Psoas muscle (tissue), 8 donors: ENCODE data around the gene CLK3. TPM values are rescaled to one million over a fixed set of nuclear protein-coding genes. Genes with fewer than 3 reads are reported as not detected.
A peak's percentile ranks its signal among the peaks of the same experiment; 100 is the strongest.

Experiments used
- ATAC-seq, 4 donors: fragments of 200-7000 bp; cut with Tn5 transposase; one replicate each; pipeline ENCODE4 v1.9.1; 2020; ENCODE audit warnings: moderate library complexity in 3 of 4, mild to moderate bottlenecking in 2 of 4
- DNase-seq, 2 donors: peaks; one replicate each; pipeline ENCODE4 v3.0.0-alpha.2; 2020
- H3K27ac ChIP-seq: fragments of 200-600 bp; one replicate; pipeline ENCODE4 v1.8.0; 2022
- H3K27me3 ChIP-seq, 3 donors: fragments of 200-600 bp in 1 of 3; one replicate each; pipeline versions ENCODE4 v1.6.1 to v1.8.0; 2013 to 2022; ENCODE audit warnings: low read length in 2 of 3, mild to moderate bottlenecking in 2 of 3, moderate library complexity in 1 of 3; ENCODE audit not compliant: insufficient read depth in 3 of 3
- H3K36me3 ChIP-seq, 2 donors: fragments of 200-600 bp in 1 of 2; one replicate each; pipeline versions ENCODE4 v1.6.1 to v1.8.0; 2013 to 2022; ENCODE audit warnings: low read depth in 1 of 2, mild to moderate bottlenecking in 1 of 2, moderate library complexity in 1 of 2; ENCODE audit not compliant: insufficient read depth in 1 of 2
- H3K4me1 ChIP-seq: fragments of 200-600 bp; one replicate; pipeline ENCODE4 v1.8.0; 2022
- H3K4me3 ChIP-seq: fragments of 200-600 bp; one replicate; pipeline ENCODE4 v1.8.0; 2022; ENCODE audit warnings: mild to moderate bottlenecking
- H3K9me3 ChIP-seq: fragments of 200-600 bp; one replicate; pipeline ENCODE4 v1.8.0; 2022
- WGBS, 3 donors: extraction: QIAGEN DNeasy Blood & Tissue Kit; methylation state at CpG; one replicate each; pipeline versions ENCODE4 v1.1.6 to v1.1.7; 2013; 5-methylcytosine and 5-hydroxymethylcytosine counted together
- intact Hi-C, 2 donors: fragments of 100-400 bp; cut with DNase I; formaldehyde crosslinking; loops; one replicate each; pipeline versions ENCODE4 v1.11.0 to v1.14.2; 2022
- polyA plus RNA-seq, 3 donors: library from polyadenylated mRNA; stranded (reverse); fragments of 200-250 nt; gene quantifications; one replicate each; pipeline ENCODE4 v1.2.3, GENCODE V29; 2013
- total RNA-seq, 4 donors: library from RNA; stranded (reverse); fragmentation: NEBNext Ultra II Directional in 2 of 4; extraction: Animal tissue kit (Norgen Biotek cat#: 25700) in 2 of 4; gene quantifications; one replicate each; pipeline versions ENCODE4 v1.2.1 to v1.2.4, GENCODE V29; 2021 to 2023
- TF ChIP-seq, protein P1 (sequence below): fragments of 200-600 bp; IDR thresholded peaks from one replicate; pipeline ENCODE4 v1.8.0; 2022; ENCODE audit warnings: antibody characterized with exemption
- donor health status: healthy with polysubstance abuse.
- donor health status: DM: no; HTN: no; CAD: no; lungs with moderate emphysema.
- donor health status: Bipolar disorder and iron deficiency.
- donor health status: healthy.
- donor health status: DM: yes; HTN: yes; CAD: no.
- donor health status: DM: no; HTN: no; CAD: no.
- donor health status: DM: no; HTN: no; CAD: no.
- donor health status: DM: yes; HTN: yes; CAD: no.

CLK3 gene
- total and polyA plus RNA-seq, 7 donors = 36.6 to 61.8 (median 50.2) TPM

DNA sequence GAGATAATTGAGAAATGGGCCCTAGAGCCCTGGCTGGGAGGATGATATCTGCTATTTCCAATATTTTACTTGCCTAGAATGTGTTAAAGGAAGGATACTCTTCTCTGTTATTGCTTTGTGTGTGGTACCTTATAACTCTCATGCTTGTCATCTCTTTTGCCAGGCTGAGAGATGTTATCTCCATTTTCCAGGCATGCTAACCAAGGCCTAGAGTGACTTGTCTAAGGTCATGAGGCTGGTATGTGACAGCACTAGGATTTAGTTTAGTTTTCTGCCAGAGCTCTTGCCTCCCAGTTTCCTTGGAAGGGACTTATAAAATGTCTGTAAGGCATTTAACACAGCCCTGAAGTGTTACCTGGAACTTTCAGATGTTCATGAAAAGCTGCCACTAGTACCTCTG is 1.4 kb downstream of the CLK3 start:
- peaks cover 10 to 37% of the 10 kb centered on the region in 2 donors for H3K36me3 ChIP-seq
- H3K9me3 ChIP-seq = no peaks in the 10 kb centered on the region
- peak overlapping the region; percentile 99 for H3K4me3 ChIP-seq
- no peaks in the 10 kb centered on the region for H3K27me3 ChIP-seq
- intact Hi-C loops = no loop called here
- ATAC-seq (no peak), DNase-seq (no peak)
- peak overlapping the region; percentile 100 for H3K27ac ChIP-seq
- TF ChIP-seq, protein P1, sequence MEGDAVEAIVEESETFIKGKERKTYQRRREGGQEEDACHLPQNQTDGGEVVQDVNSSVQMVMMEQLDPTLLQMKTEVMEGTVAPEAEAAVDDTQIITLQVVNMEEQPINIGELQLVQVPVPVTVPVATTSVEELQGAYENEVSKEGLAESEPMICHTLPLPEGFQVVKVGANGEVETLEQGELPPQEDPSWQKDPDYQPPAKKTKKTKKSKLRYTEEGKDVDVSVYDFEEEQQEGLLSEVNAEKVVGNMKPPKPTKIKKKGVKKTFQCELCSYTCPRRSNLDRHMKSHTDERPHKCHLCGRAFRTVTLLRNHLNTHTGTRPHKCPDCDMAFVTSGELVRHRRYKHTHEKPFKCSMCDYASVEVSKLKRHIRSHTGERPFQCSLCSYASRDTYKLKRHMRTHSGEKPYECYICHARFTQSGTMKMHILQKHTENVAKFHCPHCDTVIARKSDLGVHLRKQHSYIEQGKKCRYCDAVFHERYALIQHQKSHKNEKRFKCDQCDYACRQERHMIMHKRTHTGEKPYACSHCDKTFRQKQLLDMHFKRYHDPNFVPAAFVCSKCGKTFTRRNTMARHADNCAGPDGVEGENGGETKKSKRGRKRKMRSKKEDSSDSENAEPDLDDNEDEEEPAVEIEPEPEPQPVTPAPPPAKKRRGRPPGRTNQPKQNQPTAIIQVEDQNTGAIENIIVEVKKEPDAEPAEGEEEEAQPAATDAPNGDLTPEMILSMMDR = no peak
- H3K4me1 ChIP-seq = peaks cover 39% of the 10 kb centered on the region

DNA sequence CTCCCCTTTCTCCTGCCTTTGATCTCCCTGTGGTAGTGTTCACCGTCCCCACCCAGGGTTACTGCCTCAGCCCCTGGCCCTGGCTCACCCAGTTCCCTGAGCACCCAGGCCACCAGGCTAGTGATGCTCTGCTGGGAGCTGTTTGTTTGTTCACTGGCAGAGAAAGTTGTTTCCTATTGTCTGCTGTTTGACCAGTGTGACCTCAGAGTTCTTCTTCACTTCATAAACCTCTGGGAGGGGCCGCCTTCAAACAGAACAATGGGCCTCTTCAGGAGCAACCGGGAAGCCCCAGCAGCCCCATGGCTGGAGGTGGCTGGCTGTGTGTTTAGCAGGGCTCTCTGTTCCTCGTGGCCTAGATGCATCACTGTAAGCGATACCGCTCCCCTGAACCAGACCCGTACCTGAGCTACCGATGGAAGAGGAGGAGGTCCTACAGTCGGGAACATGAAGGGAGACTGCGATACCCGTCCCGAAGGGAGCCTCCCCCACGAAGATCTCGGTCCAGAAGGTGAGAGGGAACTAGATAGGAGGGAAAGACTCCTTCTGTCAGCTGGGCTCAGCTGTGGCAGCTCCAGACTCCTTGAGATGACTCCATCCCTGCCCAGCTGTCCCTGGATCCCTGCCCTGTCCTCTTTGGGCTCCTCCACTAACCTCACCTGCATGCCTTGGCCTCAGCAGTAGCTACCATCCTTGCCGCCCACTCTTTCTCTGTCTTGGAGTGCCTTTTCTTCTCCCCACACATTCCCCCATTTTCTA is 3.4 kb downstream of the CLK3 start:
- Histone ChIP-seq H3K4me3 (no peak overlapping the region), H3K27ac (peak overlapping the region; percentile 100), H3K4me1 (peaks cover 39% of the 10 kb centered on the region), H3K36me3 (peaks cover 16 to 57% of the 10 kb centered on the region in 2 donors), H3K27me3 (no peaks in the 10 kb centered on the region), H3K9me3 (no peaks in the 10 kb centered on the region)
- WGBS, 3 donors = 67 to 82% (median 73%) methylated on average over 14 to 15 of the region's 15 CpGs
- intact Hi-C loops = no loop called here
- TF ChIP-seq, protein P1 = no peak
- DNase-seq (no peak), ATAC-seq (no peak)

DNA sequence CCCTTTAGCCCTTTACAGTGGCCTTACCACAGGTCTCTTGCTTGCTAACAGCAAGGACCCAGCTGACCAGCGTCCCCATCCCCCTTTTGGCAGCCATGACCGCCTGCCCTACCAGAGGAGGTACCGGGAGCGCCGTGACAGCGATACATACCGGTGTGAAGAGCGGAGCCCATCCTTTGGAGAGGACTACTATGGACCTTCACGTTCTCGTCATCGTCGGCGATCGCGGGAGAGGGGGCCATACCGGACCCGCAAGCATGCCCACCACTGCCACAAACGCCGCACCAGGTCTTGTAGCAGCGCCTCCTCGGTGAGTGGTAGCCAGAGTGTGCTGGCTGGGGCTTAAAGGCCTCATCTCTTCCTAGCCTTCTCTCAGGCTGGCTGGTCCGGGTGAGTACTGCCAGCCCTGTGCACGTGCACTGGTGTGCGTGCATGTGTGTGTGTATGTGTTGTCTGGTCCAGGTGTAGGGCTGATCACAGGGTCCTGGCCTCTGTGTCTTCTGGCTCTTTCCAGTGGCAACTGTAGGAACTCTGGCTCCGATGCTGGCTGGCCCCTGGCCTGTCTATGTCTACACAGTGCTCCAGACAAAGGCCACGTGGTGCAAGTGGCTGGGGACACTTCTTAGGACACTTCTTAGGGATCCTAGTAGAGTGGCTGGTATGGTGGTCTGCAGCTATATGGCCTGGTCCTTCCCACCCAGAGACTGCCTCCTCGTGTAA is 4.4 kb downstream of the CLK3 start:
- TF ChIP-seq, protein P1 = no peak
- no peak overlapping the region for H3K27ac ChIP-seq
- no peaks in the 10 kb centered on the region for H3K27me3 ChIP-seq
- H3K4me3 ChIP-seq = no peak overlapping the region
- no peaks in the 10 kb centered on the region for H3K9me3 ChIP-seq
- peak in 1 of 2 donors; percentile 56 for DNase-seq
- peaks cover 24 to 68% of the 10 kb centered on the region in 2 donors for H3K36me3 ChIP-seq
- peaks cover 39% of the 10 kb centered on the region for H3K4me1 ChIP-seq
- intact Hi-C loops = no loop called here
- WGBS, 3 donors = 86 to 92% (median 86%) methylated on average over 27 of the region's 27 CpGs
- no peak for ATAC-seq

DNA sequence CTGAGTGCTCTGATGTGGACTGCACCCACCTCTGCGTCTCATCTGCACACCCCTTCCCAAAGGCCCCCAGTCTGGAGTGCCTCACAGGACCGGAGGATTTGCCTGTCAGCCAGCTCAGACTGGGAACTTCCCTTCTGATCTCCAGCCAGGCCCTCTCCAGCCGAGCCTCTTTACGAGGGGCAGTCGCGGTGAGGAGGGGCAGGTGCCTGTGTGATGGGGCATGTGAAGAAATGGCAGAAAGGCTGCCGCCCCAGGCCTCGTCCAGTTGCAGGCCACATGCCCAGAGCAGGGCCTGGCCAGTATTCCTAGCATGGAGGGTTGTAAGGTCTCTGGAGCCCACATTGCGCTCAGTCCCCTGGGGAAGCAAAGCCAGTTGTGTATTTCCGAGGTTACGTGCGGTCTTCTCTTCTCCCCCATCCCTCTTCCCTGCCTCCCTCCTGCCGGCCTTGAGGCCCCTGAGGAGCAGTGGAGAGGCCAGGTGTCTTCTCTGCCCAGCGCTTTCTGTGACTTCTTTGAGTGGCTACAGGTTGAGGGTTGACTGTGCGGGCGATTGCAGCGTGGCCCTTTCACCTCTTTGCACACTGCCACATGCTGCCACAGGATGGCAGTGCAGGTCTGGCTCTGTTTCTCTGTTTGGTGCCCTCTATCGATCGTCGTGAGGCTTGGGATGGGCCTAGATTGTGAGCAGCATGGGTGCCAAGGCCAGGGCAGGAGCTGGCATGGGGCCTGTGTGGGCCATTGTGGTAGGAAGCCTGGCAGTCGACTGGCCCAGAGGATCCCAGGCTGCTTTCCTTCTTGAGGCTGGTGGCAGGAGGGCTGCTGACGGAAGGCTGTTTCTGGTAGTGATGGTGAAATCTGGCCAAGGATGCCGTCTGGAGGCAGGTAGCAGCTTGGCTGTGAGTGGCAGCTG is 5.3 kb downstream of the CLK3 start:
- H3K27ac ChIP-seq = no peak overlapping the region
- intact Hi-C loops = no loop called here
- H3K9me3 ChIP-seq = no peaks in the 10 kb centered on the region
- H3K4me1 ChIP-seq = peaks cover 39% of the 10 kb centered on the region
- TF ChIP-seq, protein P1 = peak; percentile 63
- 50 to 56% (median 51%) methylated on average over 22 to 23 of the region's 23 CpGs for WGBS, 3 donors
- DNase-seq (peak; percentile 66 to 82), ATAC-seq (peak; percentile 58 to 77 (median 70))
- peaks cover 24 to 76% of the 10 kb centered on the region in 2 donors for H3K36me3 ChIP-seq
- H3K4me3 ChIP-seq = no peak overlapping the region
- H3K27me3 ChIP-seq = no peaks in the 10 kb centered on the region
